ENCODE measurements around the gene AFAP1.

Gene AFAP1

GRCh38 chr4:7710576-7711306, 228.9 kb downstream of the AFAP1 start:
- no peak for DNase-seq

- DNase-seq = no peak
These were observed 229.5 kb downstream of the AFAP1 start for GRCh38 chr4:7710126-7710525.

DNA sequence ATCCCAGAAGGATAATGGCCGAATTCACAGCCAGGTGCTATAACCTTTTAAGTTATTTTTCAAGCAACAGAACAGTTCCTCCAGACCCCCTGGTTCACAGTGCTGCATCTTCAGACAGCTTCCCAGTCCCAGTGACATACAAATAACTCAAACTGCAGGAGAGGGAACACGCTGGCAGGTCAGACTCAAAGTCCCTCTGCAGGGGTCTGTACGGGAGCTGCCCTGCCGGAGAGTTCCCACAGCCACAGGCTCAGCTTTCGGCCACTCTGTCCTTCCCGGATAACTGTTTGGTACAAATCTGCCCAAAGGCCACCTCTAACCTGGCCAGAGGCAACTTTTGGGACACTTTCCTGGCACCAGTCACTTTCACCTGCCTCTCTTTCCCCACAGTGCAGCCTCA, 230.2 kb downstream of the AFAP1 start:
- no peak for DNase-seq

- DNase-seq = no peak
These were observed 230.7 kb downstream of the AFAP1 start for GRCh38 chr4:7708981-7709380.

Measured in midbrain (tissue), 1 donor.